ENCODE results near the gene HSPG2. TPM values are rescaled to one million over a fixed set of nuclear protein-coding genes. Genes with fewer than 3 reads are reported as not detected.
"Not testable (repeated sequence)": the region's sequence is repeated elsewhere in the genome, so short reads cannot be mapped to it uniquely, and the experiment has no call there.

HSPG2 gene
- total and polyA plus RNA-seq, 11 donors = 164 to 608 (median 304) TPM

- no peak overlapping the region for H3K4me3 ChIP-seq
- H3K9me3 ChIP-seq = no peaks in the 10 kb centered on the region
- peaks cover 0 to 24% (median 0%) of the 10 kb centered on the region in 9 donors for H3K36me3 ChIP-seq
- TF ChIP-seq CTCF (IDR thresholded peaks at IDR 0.05) (no peak), POLR2A (IDR thresholded peaks at IDR 0.05) (no peak)
- 0 to 18% (median 10%) methylated on average over 1 of the region's 1 CpG for WGBS, 4 donors
- H3K27ac ChIP-seq = peak overlapping the region; percentile 75 to 98 (median 89)
- intact Hi-C loops (cut with DNase I) = no loop called here
- H3K4me1 ChIP-seq = peaks cover 37 to 100% (median 98%) of the 10 kb centered on the region in 12 donors
- no peaks in the 10 kb centered on the region for H3K27me3 ChIP-seq
- ATAC-seq (peak in 1 of 4 donors; percentile 5), DNase-seq (no peak)
These were observed 27.8 kb downstream of the HSPG2 start for GRCh38 chr1:21909286-21909759.

DNA sequence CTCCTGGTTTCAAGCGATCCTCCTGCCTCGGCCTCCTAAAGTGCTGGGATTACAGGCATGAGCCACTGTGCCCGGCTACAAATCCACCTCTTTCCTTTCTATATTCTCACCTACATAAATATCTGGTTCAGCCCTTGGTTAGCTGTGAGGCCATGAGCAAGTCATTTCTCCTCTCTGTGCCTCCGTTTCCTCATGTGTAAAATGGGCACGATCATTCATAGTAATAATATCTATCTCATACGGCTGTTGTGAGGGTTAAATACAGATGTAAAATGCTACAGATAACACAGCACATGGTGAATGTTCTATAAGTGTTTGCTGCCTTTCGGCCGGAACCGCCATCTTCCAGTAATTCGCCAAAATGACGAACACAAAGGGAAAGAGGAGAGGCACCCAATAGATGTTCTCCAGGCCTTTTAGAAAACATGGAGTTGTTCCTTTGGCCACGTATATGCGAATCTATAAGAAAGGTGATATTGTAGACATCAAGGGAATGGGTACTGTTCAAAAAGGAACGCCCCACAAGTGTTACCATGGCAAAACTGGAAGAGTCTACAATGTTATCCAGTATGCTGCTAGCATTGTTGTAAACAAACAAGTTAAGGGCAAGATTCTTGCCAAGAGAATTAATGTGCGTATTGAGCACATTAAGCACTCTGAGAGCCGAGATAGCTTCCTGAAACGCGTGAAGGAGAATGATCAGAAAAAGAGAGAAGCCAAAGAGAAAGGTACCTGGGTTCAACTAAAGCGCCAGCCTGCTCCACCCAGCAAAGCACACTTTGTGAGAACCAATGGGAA is 29.2 kb downstream of the HSPG2 start:
- H3K4me3 ChIP-seq; DNase-seq; ATAC-seq; intact Hi-C loops (cut with DNase I); H3K27me3 ChIP-seq; H3K9me3 ChIP-seq: not testable (repeated sequence)
- WGBS, 4 donors = 62 to 71% (median 68%) methylated on average over 19 of the region's 19 CpGs
- Histone ChIP-seq H3K36me3 (peaks cover 0 to 21% (median 0%) of the 10 kb centered on the region in 9 donors), H3K4me1 (peaks cover 32 to 100% (median 98%) of the 10 kb centered on the region in 12 donors), H3K27ac (peak overlapping the region; percentile 75 to 98 (median 89))

DNA sequence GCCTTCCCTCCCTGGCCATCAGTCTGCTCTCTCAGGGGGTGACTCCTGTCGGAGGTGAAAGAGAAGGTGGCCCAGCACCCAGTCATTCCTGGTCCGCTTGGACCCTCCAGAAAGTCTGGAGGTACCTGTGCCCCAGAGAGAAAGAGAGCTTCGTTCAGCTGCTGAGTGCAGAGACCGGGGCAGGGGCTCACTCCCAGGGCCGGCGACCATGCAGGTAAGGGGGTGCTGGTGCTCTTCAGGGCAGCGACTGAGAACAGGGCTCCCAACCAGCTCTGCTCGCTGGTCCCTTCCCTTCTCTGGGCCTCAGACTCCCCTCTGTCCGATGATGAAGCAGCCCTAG is 30.1 kb downstream of the HSPG2 start:
- DNase-seq (no peak), ATAC-seq (no peak)
- no peak for TF ChIP-seq CTCF (IDR thresholded peaks at IDR 0.05)
- peak in 1 of 2 donors; percentile 1 for TF ChIP-seq POLR2A (IDR thresholded peaks at IDR 0.05)
- Histone ChIP-seq H3K9me3 (no peaks in the 10 kb centered on the region), H3K36me3 (peaks cover 0 to 28% (median 0%) of the 10 kb centered on the region in 9 donors), H3K4me3 (no peak overlapping the region), H3K4me1 (peaks cover 37 to 100% (median 98%) of the 10 kb centered on the region in 12 donors), H3K27me3 (no peaks in the 10 kb centered on the region), H3K27ac (peak overlapping the region; percentile 75 to 98 (median 89))
- intact Hi-C loops (cut with DNase I) = no loop called here
- 81 to 87% (median 81%) methylated on average over 7 to 9 of the region's 9 CpGs for WGBS, 4 donors

- no peaks in the 10 kb centered on the region for H3K9me3 ChIP-seq
- TF ChIP-seq CTCF (IDR thresholded peaks at IDR 0.05) = no peak
- TF ChIP-seq POLR2A (IDR thresholded peaks at IDR 0.05) = no peak
- DNase-seq (peak; percentile 73 to 90 (median 89)), ATAC-seq (peak in 3 of 4 donors; percentile 26 to 53 (median 35))
- peak overlapping the region in 1 of 12 donors; percentile 5 for H3K4me3 ChIP-seq
- H3K36me3 ChIP-seq = peaks cover 0 to 28% (median 0%) of the 10 kb centered on the region in 9 donors
- no peaks in the 10 kb centered on the region for H3K27me3 ChIP-seq
- H3K4me1 ChIP-seq = peaks cover 39 to 100% (median 98%) of the 10 kb centered on the region in 12 donors
- peak overlapping the region; percentile 75 to 98 (median 89) for H3K27ac ChIP-seq
- 51 to 59% (median 56%) methylated on average over 18 to 21 of the region's 21 CpGs for WGBS, 4 donors
- intact Hi-C loops (cut with DNase I) = no loop called here
These were observed 30.7 kb downstream of the HSPG2 start for GRCh38 chr1:21906173-21907078.
